HepG2 (cell line): ENCODE results near the gene AFAP1. TPM values are rescaled to one million over a fixed set of nuclear protein-coding genes. Genes with fewer than 3 reads are reported as not detected.

Source experiments
- GATAD2A ChIP-seq: IDR thresholded peaks from 2 replicates; pipeline ENCODE4 v1.6.1; 2016
- HOXA3 ChIP-seq: sonication (generic); formaldehyde crosslinking; IDR thresholded peaks from 2 replicates; pipeline ENCODE4 v1.5.0; 2020; ENCODE audit warnings: missing genetic modification reagents
- SMARCC2 ChIP-seq: fragments of 450-650 bp; IDR thresholded peaks from 2 replicates; pipeline ENCODE4 v1.6.1; 2017; ENCODE audit warnings: antibody characterized with exemption, mild to moderate bottlenecking
- SRSF4 ChIP-seq: fragments of 200-400 bp; formaldehyde crosslinking; IDR thresholded peaks from one replicate; pipeline ENCODE4 v1.6.1; 2018; ENCODE audit warnings: mild to moderate bottlenecking, low read depth, low read length, moderate library complexity; ENCODE audit not compliant: poor library complexity, severe bottlenecking
- XRCC5 ChIP-seq: fragments of 200-400 bp; formaldehyde crosslinking; optimal IDR thresholded peaks from 2 replicates; pipeline ENCODE3; 2017; ENCODE audit warnings: mild to moderate bottlenecking, low read length
- ZEB1 ChIP-seq: IDR thresholded peaks from 2 replicates; pipeline ENCODE4 v1.6.1; 2012; ENCODE audit warnings: mild to moderate bottlenecking, low read depth, inconsistent platforms; ENCODE audit not compliant: insufficient replicate concordance
- ZNF296 ChIP-seq: sonication (generic); formaldehyde crosslinking; conservative IDR thresholded peaks from 2 replicates; pipeline ENCODE4 v1.5.0; 2020; ENCODE audit warnings: mild to moderate bottlenecking, missing genetic modification reagents
- ZSCAN22 ChIP-seq: sonication (generic); formaldehyde crosslinking; IDR thresholded peaks from 2 replicates; pipeline ENCODE4 v1.4.0; 2020; ENCODE audit warnings: mild to moderate bottlenecking, missing genetic modification reagents
- polyA plus RNA-seq, 8 experiments: library from polyadenylated mRNA; depleted of rRNA in 3 of 8; stranded (reverse) in 7 of 8; unstranded in 1 of 8; fragments of >200 nt; fragmentation: Illumina TruSeq in 4 of 8; extraction: Trizol in 4 of 8; gene quantifications; 2 replicates each; pipeline versions ENCODE4 v1.2.1 to v1.2.3, GENCODE V29; 2011 to 2016; ENCODE audit warnings: low read depth in 4 of 8, missing spikeins in 1 of 8, mixed read lengths in 1 of 8; ENCODE audit not compliant: insufficient read depth in 1 of 8
- total RNA-seq, 5 experiments: library from RNA; depleted of rRNA; stranded (reverse); fragments of >200 nt; fragmentation: Illumina TruSeq; extraction: Trizol; gene quantifications; 2 replicates each; pipeline ENCODE4 v1.2.3, GENCODE V29; 2016; ENCODE audit warnings: low read depth in 1 of 5
- TF ChIP-seq, protein P1 (sequence below): IDR thresholded peaks from 2 replicates; pipeline ENCODE4 v1.6.1; 2012; ENCODE audit warnings: low read length, improper control_type of control experiment
- TF ChIP-seq, protein P2 (sequence below): sonication (generic); formaldehyde crosslinking; IDR thresholded peaks from 2 replicates; pipeline ENCODE4; 2020; ENCODE audit warnings: missing genetic modification reagents, mild to moderate bottlenecking, borderline replicate concordance

The AFAP1 gene
- total and polyA plus RNA-seq, 2 of the 13 experiments (the other 11 are each of a cell fraction or from before 2014, with no cell fraction given): 2.5 TPM

DNA sequence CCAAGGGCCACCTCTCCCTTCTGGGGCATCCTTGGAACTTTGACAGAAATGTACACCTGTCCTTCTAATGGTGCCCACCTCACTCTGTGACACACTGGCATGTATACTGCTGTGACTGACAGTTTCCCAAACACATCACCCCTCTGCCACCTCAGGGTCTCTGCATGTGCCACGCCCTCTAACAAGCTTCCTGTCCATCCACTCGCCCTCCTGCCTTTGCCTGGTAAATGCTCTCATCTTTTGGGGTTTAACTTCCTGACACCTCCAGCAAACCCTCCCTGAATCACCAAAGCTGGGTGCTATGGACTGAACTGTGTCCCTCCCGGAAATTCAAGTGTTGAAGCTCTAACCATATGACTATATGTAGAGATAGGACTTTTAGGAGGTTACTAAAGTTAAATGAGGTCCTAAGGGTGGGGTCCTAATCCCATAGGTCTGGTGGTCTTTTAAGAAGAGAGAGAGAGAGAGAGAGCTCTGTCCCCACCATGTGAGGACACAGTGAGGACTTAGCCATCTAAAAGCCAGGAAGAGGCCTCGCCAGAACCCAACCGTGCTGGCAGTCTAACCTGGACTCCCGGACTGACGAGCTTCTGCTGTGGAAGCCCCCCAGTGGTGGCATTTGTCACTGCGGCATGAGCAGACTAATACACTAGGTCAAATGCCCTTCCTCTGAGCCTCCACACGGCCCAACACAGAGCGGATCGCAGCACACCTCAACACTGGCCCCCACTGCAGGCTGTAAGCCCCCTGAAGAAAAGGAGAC lies 95.6 kb downstream of the AFAP1 start (continued):
- TF ChIP-seq, protein P1, sequence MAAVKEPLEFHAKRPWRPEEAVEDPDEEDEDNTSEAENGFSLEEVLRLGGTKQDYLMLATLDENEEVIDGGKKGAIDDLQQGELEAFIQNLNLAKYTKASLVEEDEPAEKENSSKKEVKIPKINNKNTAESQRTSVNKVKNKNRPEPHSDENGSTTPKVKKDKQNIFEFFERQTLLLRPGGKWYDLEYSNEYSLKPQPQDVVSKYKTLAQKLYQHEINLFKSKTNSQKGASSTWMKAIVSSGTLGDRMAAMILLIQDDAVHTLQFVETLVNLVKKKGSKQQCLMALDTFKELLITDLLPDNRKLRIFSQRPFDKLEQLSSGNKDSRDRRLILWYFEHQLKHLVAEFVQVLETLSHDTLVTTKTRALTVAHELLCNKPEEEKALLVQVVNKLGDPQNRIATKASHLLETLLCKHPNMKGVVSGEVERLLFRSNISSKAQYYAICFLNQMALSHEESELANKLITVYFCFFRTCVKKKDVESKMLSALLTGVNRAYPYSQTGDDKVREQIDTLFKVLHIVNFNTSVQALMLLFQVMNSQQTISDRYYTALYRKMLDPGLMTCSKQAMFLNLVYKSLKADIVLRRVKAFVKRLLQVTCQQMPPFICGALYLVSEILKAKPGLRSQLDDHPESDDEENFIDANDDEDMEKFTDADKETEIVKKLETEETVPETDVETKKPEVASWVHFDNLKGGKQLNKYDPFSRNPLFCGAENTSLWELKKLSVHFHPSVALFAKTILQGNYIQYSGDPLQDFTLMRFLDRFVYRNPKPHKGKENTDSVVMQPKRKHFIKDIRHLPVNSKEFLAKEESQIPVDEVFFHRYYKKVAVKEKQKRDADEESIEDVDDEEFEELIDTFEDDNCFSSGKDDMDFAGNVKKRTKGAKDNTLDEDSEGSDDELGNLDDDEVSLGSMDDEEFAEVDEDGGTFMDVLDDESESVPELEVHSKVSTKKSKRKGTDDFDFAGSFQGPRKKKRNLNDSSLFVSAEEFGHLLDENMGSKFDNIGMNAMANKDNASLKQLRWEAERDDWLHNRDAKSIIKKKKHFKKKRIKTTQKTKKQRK: no peak
- peak; percentile 74 for TF ChIP-seq XRCC5
- TF ChIP-seq, protein P2, sequence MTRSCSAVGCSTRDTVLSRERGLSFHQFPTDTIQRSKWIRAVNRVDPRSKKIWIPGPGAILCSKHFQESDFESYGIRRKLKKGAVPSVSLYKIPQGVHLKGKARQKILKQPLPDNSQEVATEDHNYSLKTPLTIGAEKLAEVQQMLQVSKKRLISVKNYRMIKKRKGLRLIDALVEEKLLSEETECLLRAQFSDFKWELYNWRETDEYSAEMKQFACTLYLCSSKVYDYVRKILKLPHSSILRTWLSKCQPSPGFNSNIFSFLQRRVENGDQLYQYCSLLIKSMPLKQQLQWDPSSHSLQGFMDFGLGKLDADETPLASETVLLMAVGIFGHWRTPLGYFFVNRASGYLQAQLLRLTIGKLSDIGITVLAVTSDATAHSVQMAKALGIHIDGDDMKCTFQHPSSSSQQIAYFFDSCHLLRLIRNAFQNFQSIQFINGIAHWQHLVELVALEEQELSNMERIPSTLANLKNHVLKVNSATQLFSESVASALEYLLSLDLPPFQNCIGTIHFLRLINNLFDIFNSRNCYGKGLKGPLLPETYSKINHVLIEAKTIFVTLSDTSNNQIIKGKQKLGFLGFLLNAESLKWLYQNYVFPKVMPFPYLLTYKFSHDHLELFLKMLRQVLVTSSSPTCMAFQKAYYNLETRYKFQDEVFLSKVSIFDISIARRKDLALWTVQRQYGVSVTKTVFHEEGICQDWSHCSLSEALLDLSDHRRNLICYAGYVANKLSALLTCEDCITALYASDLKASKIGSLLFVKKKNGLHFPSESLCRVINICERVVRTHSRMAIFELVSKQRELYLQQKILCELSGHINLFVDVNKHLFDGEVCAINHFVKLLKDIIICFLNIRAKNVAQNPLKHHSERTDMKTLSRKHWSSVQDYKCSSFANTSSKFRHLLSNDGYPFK (CRISPR knock-in tag): no peak
- no peak for TF ChIP-seq ZNF296 (CRISPR knock-in tag)
- TF ChIP-seq ZEB1: no peak
- TF ChIP-seq HOXA3: peak; percentile 16; the same call in 1 of the 2 replicates
- TF ChIP-seq ZSCAN22 (CRISPR knock-in tag): no peak
- no peak for TF ChIP-seq SMARCC2
- 0 out of 2 replicates have a peak, but pooled peaks have one; percentile 22 for TF ChIP-seq GATAD2A (CRISPR knock-in tag)
- no peak for TF ChIP-seq SRSF4
